Fibroblast of mammary gland (primary cell): ENCODE data around the gene DIP2A.
A peak's percentile ranks its signal among the peaks of the same experiment; 100 is the strongest.

Experiments used
- DNase-seq: peaks from one replicate; pipeline ENCODE4 v3.0.0-alpha.2; 2010; ENCODE audit warnings: low read depth
- H3K4me3 ChIP-seq: 2 replicates; pipeline ENCODE4 v1.5.1; 2011; ENCODE audit warnings: low read depth, mild to moderate bottlenecking, low read length, moderate library complexity; ENCODE audit not compliant: control insufficient read depth
- TF ChIP-seq, protein P1 (sequence below): conservative IDR thresholded peaks from 2 replicates; pipeline ENCODE4 v1.5.1; 2011; ENCODE audit warnings: low read depth, low read length, inconsistent platforms; ENCODE audit not compliant: control insufficient read depth, insufficient read depth

DIP2A gene

DNA sequence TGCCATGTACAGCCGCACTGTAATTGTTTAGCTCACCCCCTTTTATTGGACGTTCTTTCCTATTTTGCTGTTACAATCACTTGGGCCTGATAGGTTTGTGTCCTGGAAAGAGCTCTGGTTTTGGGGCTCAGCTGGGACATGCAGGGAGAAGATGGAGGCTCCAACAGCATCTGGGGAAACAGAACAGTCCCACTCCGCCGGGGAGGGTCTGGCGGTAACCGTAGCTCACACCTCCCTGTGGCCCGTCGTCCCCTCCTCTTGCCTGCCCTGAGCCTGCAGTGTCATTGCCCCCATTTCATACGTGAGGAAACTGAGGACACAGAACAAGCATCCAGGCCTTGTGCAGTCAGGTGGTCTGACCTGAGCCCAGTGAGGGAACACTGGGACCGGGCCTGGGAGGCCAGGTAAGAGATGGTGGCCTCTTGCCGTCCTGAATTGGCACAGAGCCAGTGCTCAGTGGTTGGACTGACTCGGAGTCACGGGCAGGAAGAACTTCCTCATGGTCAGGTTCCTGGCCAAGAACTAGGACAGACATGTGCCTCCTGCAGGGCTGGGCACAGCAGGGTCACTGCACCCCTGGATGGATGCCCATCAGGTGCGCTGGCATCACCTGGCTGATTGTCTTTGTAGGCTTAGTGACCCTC lies 104.4 kb downstream of the DIP2A start:
- no peak overlapping the region for H3K4me3 ChIP-seq
- TF ChIP-seq, protein P1, sequence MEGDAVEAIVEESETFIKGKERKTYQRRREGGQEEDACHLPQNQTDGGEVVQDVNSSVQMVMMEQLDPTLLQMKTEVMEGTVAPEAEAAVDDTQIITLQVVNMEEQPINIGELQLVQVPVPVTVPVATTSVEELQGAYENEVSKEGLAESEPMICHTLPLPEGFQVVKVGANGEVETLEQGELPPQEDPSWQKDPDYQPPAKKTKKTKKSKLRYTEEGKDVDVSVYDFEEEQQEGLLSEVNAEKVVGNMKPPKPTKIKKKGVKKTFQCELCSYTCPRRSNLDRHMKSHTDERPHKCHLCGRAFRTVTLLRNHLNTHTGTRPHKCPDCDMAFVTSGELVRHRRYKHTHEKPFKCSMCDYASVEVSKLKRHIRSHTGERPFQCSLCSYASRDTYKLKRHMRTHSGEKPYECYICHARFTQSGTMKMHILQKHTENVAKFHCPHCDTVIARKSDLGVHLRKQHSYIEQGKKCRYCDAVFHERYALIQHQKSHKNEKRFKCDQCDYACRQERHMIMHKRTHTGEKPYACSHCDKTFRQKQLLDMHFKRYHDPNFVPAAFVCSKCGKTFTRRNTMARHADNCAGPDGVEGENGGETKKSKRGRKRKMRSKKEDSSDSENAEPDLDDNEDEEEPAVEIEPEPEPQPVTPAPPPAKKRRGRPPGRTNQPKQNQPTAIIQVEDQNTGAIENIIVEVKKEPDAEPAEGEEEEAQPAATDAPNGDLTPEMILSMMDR = no peak
- peak; percentile 14 for DNase-seq

DNA sequence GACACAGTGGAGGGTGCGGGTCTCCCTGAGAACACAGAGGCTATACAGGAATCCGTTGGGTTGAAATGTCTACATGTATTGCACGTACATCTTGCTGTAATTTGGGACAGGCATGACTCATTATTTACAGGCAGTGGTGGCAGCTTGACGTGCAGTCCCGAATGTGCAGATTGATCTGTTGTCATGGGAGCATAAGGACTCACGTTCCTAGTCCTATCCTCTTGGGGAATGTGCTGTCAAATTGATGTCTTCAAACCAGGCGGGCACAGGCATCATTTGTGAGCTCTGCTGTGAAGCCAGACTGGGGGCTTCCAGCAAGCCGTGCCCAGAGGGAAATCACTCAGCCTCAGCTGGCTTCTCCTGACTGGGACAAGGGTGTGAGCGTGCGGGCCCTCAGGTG lies 105.7 kb downstream of the DIP2A start:
- TF ChIP-seq, protein P1 = no peak
- no peak overlapping the region for H3K4me3 ChIP-seq
- no peak for DNase-seq

DNA sequence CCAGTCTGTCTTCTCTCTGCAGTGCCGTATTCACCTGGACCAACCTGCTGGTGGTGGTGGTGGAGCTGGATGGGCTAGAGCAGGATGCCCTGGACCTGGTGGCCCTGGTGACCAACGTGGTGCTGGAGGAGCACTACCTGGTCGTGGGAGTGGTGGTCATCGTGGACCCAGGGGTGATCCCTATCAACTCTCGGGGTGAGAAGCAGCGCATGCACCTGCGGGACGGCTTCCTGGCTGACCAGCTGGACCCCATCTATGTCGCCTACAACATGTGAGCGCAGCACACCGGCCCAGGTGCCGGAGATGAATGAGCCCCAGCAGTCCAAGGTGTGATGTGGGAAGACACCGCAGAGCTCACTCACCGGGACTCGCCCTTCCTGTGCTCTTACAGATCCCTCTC lies 108.7 kb downstream of the DIP2A start:
- DNase-seq = no peak

DNA sequence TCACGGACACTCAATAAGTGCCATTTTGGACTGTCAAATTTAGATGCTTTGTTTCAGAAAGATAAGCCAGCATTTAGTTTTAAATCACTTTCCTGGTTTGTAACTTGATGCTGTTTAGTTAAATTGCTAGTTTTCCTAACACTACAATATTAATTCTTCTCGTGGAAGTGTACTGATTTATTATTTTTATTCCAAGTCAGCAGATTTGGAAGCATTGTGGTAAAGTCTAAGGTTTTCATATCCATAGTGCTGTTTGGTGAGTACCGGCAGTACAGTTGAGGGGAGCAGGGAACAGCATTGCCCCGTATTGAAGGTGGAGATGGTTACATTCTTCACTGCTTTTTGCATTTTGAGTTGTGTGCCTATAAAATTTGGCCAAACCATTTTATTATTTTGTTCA lies 109.9 kb downstream of the DIP2A start:
- no peak overlapping the region for H3K4me3 ChIP-seq
- DNase-seq = no peak
- TF ChIP-seq, protein P1 = no peak

More for the DNA sequence above, 108.7 kb downstream of the DIP2A start:
- TF ChIP-seq, protein P1 = no peak
- H3K4me3 ChIP-seq = no peak overlapping the region

DNA sequence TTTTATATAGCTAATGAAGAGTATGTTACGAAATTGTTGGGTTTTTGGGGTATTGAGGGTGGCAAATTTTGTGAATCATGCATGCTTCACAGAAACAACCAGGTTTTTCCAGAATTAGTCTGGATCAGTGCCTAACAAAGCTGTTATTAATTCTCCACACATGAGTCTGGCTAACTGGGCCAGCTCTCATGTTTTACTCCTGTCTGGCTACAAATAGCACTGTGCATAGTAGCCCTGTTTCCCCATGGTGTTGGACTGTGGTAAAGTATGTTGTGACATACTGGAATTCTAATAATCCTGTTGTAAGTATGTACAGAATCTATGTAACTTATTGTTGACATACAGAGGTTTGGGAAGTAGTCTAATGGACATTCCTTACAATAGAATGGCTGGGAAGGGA lies 110.4 kb downstream of the DIP2A start:
- DNase-seq = peak; percentile 36
- TF ChIP-seq, protein P1 = no peak
- no peak overlapping the region for H3K4me3 ChIP-seq

DNA sequence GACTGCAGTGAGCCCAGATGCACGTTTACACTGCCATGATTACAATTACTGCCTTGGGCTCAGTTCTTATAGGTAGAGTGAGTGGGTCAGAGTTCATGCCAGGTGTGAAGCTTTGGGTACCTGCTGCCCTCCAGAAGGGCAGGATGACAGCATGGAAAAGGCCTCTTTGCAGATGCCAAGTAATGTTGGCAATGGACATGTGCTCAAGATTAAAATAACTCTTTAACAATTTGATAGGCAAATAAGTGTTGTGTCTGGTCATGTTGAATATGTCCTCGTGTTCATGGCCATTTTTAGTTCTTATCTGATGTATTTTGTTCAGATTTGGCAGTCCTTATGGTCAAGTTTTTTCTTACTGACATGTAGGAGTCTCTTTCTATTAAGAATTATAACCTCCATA lies 111.4 kb downstream of the DIP2A start:
- TF ChIP-seq, protein P1 = no peak
- no peak for DNase-seq
- no peak overlapping the region for H3K4me3 ChIP-seq

DNA sequence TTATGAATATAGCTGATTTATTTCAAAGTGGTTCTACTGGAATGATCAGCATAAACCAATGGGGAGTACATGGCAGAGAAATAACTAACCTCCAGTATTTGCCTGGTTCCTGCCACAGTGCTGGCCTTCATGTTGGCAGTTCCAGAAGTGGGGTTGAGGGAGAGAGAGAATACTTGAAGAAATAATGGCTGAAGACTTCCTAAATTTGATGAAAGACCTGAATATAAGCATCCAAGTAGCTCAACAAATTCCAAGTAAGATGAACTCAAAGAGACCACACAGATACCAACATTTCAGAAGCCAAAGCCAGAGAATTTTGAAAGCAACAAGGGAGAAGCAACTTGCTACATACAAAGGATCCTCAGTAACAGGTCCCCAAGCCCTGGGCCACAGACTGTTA lies 111.9 kb downstream of the DIP2A start:
- no peak for DNase-seq
- TF ChIP-seq, protein P1 = no peak
- H3K4me3 ChIP-seq = no peak overlapping the region
